WTC11 (cell line): ENCODE results near the gene OR2AT4. TPM values are rescaled to one million over a fixed set of nuclear protein-coding genes. Genes with fewer than 3 reads are reported as not detected.

Experiments
- ATAC-seq: fragments of 200-7000 bp; cut with Tn5 transposase; 2 replicates; pipeline ENCODE4 v1.10.0; 2021; ENCODE audit warnings: mild to moderate bottlenecking, moderate library complexity
- CTCF ChIA-PET: fragments of 300-600 bp; sonication (Branson Sonifier 250); formaldehyde crosslinking; loops from one replicate; lab custom pipeline; 2021; ENCODE audit warnings: antibody characterized with exemption; lab: Charles Lee
- POLR2A ChIA-PET: fragments of 350-600 bp; sonication (Branson Sonifier 250); formaldehyde crosslinking; loops from one replicate; lab custom pipeline; 2021; ENCODE audit warnings: antibody characterized with exemption; lab: Charles Lee
- DNase-seq: peaks from one replicate; pipeline ENCODE4 v3.0.0; 2021; ENCODE audit warnings: low spot score
- H3K27ac Mint-ChIP-seq: 2 replicates; pipeline ENCODE4 v1.8.0; 2021; ENCODE audit warnings: mixed read lengths
- H3K27me3 Mint-ChIP-seq: 2 replicates; pipeline ENCODE4 v1.8.0; 2021; ENCODE audit warnings: low read depth, mild to moderate bottlenecking, moderate library complexity, mixed read lengths
- H3K36me3 Mint-ChIP-seq: 2 replicates; pipeline ENCODE4 v1.8.0; 2021; ENCODE audit warnings: mixed read lengths
- H3K4me1 Mint-ChIP-seq: 2 replicates; pipeline ENCODE4 v1.8.0; 2022; ENCODE audit warnings: mixed read lengths
- H3K4me3 Mint-ChIP-seq: 2 replicates; pipeline ENCODE4 v1.8.0; 2021; ENCODE audit warnings: mild to moderate bottlenecking, moderate library complexity, mixed read lengths
- H3K9me3 Mint-ChIP-seq: 2 replicates; pipeline ENCODE4 v1.8.0; 2021; ENCODE audit warnings: mixed read lengths
- CBFB ChIP-seq: sonication (generic); formaldehyde crosslinking; IDR thresholded peaks from 2 replicates; pipeline ENCODE4 v1.8.1; 2022; ENCODE audit warnings: mild to moderate bottlenecking, low read depth, missing genetic modification reagents
- ELF4 ChIP-seq: sonication (generic); formaldehyde crosslinking; IDR thresholded peaks from 2 replicates; pipeline ENCODE4 v1.8.1; 2022; ENCODE audit warnings: low read depth, mild to moderate bottlenecking, moderate library complexity, missing genetic modification reagents
- GRHL2 ChIP-seq: fragments of 250-450 bp; sonication (Bioruptor Pico); IDR thresholded peaks from 2 replicates; pipeline ENCODE4 v1.8.0; 2022; ENCODE audit warnings: mild to moderate bottlenecking, moderate library complexity; ENCODE audit not compliant: insufficient replicate concordance, severe bottlenecking
- SMAD3 ChIP-seq: sonication (generic); formaldehyde crosslinking; IDR thresholded peaks from 2 replicates; pipeline ENCODE4 v1.8.0; 2022; ENCODE audit warnings: missing genetic modification reagents, mild to moderate bottlenecking, borderline replicate concordance
- TEAD4 ChIP-seq: sonication (generic); formaldehyde crosslinking; IDR thresholded peaks from 2 replicates; pipeline ENCODE4 v1.8.0; 2022; ENCODE audit warnings: mild to moderate bottlenecking, missing genetic modification reagents
- ZNF263 ChIP-seq: sonication (generic); formaldehyde crosslinking; IDR thresholded peaks from 2 replicates; pipeline ENCODE4 v1.8.1; 2022; ENCODE audit warnings: low read depth, mild to moderate bottlenecking, moderate library complexity, missing genetic modification reagents
- ZNF671 ChIP-seq: fragments of 250-450 bp; sonication (Bioruptor Pico); IDR thresholded peaks from 2 replicates; pipeline ENCODE4 v1.8.0; 2021; ENCODE audit warnings: mild to moderate bottlenecking
- total RNA-seq: library from RNA; stranded (reverse); gene quantifications from 3 replicates; pipeline ENCODE4 v1.2.3, GENCODE V29; 2021
- TF ChIP-seq, protein P1 (sequence below): sonication (generic); formaldehyde crosslinking; IDR thresholded peaks from 2 replicates; pipeline ENCODE4 v1.8.0; 2023; ENCODE audit warnings: mild to moderate bottlenecking, missing genetic modification reagents
- TF ChIP-seq, protein P2 (sequence below): sonication (generic); formaldehyde crosslinking; IDR thresholded peaks from 2 replicates; pipeline ENCODE4 v1.8.0; 2022; ENCODE audit warnings: missing genetic modification reagents
- TF ChIP-seq, protein P3 (sequence below): sonication (generic); formaldehyde crosslinking; conservative IDR thresholded peaks from 2 replicates; pipeline ENCODE4 v1.8.1; 2023; ENCODE audit warnings: mild to moderate bottlenecking, low read depth, missing genetic modification reagents, moderate library complexity
- TF ChIP-seq, protein P4 (sequence below): fragments of 250-450 bp; sonication (Bioruptor Pico); IDR thresholded peaks from 2 replicates; pipeline ENCODE4 v1.9.0; 2021; ENCODE audit warnings: mild to moderate bottlenecking
- TF ChIP-seq, protein P5 (sequence below): sonication (generic); formaldehyde crosslinking; IDR thresholded peaks from 2 replicates; pipeline ENCODE4 v1.8.1; 2022; ENCODE audit warnings: low read depth, missing genetic modification reagents, borderline replicate concordance
- TF ChIP-seq, protein P6 (sequence below): sonication (generic); formaldehyde crosslinking; IDR thresholded peaks from 2 replicates; pipeline ENCODE4 v1.8.1; 2023; ENCODE audit warnings: mild to moderate bottlenecking, moderate library complexity, missing genetic modification reagents

Gene OR2AT4
- total RNA-seq, 1 experiment from 2014 or later = not detected

DNA sequence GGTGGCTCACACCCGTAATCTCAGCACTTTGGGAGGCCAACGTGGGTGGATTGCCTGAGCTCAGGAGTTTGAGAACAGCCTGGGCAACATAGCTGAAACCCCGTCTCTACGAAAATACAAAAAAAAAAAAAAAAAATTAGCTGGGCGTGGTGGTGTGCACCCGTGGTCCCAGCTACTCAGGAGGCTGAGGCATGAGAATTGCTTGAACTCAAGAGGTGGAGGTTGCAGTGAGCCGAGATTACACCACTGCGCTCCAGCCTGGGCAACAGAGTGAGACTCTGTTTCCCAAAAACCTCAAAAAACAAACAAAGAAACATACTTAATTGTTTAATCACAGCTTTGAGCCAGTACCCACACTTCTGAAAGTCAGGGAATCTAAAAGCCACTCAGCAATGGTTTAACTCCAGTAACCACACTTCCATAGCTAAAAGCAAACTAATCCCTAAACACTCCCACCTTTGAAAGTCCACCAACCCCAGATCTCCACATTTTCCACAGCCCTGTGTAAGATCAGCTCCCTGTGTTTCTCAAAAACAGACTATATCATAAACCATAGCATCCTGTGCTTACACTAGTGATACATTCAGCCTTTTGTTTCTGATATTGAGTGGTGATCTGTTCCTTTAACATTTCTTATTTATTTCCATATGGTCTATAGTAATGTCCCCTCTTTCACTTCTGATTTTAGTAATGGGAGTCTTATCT lies 4.9 kb upstream of the OR2AT4 start:
- no peak for DNase-seq
- Mint-ChIP-seq H3K4me3 (no peak overlapping the region), H3K27me3 (peaks cover 11% of the 10 kb centered on the region), H3K36me3 (peaks cover 6% of the 10 kb centered on the region; the same call in 1 of the 2 replicates), H3K27ac (no peak overlapping the region), H3K9me3 (peaks cover 17% of the 10 kb centered on the region), H3K4me1 (peaks cover 15% of the 10 kb centered on the region)
- CTCF ChIA-PET = interaction anchor here (0.9 to 2.0 kb wide), 2 partner anchors 39 to 103 kb away, joined by 3 to 8 read pairs; no protein-coding TSS in a partner anchor
- TF ChIP-seq, protein P1, sequence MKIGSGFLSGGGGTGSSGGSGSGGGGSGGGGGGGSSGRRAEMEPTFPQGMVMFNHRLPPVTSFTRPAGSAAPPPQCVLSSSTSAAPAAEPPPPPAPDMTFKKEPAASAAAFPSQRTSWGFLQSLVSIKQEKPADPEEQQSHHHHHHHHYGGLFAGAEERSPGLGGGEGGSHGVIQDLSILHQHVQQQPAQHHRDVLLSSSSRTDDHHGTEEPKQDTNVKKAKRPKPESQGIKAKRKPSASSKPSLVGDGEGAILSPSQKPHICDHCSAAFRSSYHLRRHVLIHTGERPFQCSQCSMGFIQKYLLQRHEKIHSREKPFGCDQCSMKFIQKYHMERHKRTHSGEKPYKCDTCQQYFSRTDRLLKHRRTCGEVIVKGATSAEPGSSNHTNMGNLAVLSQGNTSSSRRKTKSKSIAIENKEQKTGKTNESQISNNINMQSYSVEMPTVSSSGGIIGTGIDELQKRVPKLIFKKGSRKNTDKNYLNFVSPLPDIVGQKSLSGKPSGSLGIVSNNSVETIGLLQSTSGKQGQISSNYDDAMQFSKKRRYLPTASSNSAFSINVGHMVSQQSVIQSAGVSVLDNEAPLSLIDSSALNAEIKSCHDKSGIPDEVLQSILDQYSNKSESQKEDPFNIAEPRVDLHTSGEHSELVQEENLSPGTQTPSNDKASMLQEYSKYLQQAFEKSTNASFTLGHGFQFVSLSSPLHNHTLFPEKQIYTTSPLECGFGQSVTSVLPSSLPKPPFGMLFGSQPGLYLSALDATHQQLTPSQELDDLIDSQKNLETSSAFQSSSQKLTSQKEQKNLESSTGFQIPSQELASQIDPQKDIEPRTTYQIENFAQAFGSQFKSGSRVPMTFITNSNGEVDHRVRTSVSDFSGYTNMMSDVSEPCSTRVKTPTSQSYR (CRISPR knock-in tag) = no peak
- TF ChIP-seq CBFB = no peak
- TF ChIP-seq, protein P2, sequence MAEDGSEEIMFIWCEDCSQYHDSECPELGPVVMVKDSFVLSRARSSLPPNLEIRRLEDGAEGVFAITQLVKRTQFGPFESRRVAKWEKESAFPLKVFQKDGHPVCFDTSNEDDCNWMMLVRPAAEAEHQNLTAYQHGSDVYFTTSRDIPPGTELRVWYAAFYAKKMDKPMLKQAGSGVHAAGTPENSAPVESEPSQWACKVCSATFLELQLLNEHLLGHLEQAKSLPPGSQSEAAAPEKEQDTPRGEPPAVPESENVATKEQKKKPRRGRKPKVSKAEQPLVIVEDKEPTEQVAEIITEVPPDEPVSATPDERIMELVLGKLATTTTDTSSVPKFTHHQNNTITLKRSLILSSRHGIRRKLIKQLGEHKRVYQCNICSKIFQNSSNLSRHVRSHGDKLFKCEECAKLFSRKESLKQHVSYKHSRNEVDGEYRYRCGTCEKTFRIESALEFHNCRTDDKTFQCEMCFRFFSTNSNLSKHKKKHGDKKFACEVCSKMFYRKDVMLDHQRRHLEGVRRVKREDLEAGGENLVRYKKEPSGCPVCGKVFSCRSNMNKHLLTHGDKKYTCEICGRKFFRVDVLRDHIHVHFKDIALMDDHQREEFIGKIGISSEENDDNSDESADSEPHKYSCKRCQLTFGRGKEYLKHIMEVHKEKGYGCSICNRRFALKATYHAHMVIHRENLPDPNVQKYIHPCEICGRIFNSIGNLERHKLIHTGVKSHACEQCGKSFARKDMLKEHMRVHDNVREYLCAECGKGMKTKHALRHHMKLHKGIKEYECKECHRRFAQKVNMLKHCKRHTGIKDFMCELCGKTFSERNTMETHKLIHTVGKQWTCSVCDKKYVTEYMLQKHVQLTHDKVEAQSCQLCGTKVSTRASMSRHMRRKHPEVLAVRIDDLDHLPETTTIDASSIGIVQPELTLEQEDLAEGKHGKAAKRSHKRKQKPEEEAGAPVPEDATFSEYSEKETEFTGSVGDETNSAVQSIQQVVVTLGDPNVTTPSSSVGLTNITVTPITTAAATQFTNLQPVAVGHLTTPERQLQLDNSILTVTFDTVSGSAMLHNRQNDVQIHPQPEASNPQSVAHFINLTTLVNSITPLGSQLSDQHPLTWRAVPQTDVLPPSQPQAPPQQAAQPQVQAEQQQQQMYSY (CRISPR knock-in tag) = no peak
- TF ChIP-seq, protein P3, sequence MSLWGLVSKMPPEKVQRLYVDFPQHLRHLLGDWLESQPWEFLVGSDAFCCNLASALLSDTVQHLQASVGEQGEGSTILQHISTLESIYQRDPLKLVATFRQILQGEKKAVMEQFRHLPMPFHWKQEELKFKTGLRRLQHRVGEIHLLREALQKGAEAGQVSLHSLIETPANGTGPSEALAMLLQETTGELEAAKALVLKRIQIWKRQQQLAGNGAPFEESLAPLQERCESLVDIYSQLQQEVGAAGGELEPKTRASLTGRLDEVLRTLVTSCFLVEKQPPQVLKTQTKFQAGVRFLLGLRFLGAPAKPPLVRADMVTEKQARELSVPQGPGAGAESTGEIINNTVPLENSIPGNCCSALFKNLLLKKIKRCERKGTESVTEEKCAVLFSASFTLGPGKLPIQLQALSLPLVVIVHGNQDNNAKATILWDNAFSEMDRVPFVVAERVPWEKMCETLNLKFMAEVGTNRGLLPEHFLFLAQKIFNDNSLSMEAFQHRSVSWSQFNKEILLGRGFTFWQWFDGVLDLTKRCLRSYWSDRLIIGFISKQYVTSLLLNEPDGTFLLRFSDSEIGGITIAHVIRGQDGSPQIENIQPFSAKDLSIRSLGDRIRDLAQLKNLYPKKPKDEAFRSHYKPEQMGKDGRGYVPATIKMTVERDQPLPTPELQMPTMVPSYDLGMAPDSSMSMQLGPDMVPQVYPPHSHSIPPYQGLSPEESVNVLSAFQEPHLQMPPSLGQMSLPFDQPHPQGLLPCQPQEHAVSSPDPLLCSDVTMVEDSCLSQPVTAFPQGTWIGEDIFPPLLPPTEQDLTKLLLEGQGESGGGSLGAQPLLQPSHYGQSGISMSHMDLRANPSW (CRISPR knock-in tag) = no peak
- TF ChIP-seq, protein P4, sequence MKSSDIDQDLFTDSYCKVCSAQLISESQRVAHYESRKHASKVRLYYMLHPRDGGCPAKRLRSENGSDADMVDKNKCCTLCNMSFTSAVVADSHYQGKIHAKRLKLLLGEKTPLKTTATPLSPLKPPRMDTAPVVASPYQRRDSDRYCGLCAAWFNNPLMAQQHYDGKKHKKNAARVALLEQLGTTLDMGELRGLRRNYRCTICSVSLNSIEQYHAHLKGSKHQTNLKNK (CRISPR knock-in tag) = no peak
- TF ChIP-seq TEAD4 (CRISPR knock-in tag) = no peak
- no peak for TF ChIP-seq ELF4
- TF ChIP-seq, protein P5, sequence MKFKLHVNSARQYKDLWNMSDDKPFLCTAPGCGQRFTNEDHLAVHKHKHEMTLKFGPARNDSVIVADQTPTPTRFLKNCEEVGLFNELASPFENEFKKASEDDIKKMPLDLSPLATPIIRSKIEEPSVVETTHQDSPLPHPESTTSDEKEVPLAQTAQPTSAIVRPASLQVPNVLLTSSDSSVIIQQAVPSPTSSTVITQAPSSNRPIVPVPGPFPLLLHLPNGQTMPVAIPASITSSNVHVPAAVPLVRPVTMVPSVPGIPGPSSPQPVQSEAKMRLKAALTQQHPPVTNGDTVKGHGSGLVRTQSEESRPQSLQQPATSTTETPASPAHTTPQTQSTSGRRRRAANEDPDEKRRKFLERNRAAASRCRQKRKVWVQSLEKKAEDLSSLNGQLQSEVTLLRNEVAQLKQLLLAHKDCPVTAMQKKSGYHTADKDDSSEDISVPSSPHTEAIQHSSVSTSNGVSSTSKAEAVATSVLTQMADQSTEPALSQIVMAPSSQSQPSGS = no peak
- TF ChIP-seq ZNF671 (CRISPR knock-in tag) = no peak
- TF ChIP-seq ZNF263 = no peak
- TF ChIP-seq SMAD3 = no peak
- TF ChIP-seq, protein P6, sequence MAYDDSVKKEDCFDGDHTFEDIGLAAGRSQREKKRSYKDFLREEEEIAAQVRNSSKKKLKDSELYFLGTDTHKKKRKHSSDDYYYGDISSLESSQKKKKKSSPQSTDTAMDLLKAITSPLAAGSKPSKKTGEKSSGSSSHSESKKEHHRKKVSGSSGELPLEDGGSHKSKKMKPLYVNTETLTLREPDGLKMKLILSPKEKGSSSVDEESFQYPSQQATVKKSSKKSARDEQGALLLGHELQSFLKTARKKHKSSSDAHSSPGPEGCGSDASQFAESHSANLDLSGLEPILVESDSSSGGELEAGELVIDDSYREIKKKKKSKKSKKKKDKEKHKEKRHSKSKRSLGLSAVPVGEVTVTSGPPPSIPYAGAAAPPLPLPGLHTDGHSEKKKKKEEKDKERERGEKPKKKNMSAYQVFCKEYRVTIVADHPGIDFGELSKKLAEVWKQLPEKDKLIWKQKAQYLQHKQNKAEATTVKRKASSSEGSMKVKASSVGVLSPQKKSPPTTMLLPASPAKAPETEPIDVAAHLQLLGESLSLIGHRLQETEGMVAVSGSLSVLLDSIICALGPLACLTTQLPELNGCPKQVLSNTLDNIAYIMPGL = no peak
- no peak for TF ChIP-seq GRHL2 (CRISPR knock-in tag)
- no peak for ATAC-seq
- POLR2A ChIA-PET = interaction anchor here (0.7 kb wide), 2 partner anchors 10 to 77 kb away, joined by 4 to 9 read pairs; no protein-coding TSS in a partner anchor
